ENCODE data around the gene PCSK6.

PCSK6 gene

DNA sequence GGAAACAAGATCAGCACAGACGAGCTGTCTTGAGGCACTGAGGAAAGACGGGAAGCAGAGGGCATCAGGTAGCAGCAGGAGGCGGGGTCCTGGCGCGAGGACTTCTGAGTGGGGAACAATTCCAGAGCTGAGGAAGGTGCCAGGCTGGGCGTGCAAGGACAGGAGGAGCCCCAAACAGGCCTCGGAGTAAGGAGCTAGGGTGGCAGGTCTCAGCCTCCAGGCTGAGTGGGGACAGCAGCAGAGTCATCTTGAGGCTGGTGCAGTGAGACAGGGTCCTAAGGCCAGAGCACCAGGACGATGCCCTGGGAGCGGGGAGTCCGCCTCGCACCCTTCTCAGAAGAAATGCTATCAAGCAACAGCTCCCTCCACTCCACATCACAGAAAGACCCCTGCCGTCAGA is 78.4 kb downstream of the PCSK6 start:
- no peaks in the 10 kb centered on the region for H3K36me3 Mint-ChIP-seq (ENCODE audit: low read depth)
- TF ChIP-seq, protein P1, sequence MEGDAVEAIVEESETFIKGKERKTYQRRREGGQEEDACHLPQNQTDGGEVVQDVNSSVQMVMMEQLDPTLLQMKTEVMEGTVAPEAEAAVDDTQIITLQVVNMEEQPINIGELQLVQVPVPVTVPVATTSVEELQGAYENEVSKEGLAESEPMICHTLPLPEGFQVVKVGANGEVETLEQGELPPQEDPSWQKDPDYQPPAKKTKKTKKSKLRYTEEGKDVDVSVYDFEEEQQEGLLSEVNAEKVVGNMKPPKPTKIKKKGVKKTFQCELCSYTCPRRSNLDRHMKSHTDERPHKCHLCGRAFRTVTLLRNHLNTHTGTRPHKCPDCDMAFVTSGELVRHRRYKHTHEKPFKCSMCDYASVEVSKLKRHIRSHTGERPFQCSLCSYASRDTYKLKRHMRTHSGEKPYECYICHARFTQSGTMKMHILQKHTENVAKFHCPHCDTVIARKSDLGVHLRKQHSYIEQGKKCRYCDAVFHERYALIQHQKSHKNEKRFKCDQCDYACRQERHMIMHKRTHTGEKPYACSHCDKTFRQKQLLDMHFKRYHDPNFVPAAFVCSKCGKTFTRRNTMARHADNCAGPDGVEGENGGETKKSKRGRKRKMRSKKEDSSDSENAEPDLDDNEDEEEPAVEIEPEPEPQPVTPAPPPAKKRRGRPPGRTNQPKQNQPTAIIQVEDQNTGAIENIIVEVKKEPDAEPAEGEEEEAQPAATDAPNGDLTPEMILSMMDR (IDR thresholded peaks at IDR 0.05; ENCODE audit: unreplicated experiment in 3 of 3): no peak
- no peaks in the 10 kb centered on the region for H3K9me3 Mint-ChIP-seq
- no peaks in the 10 kb centered on the region for H3K4me1 Mint-ChIP-seq
- H3K4me3 Mint-ChIP-seq: no peak overlapping the region
- H3K27me3 Mint-ChIP-seq (ENCODE audit: low read depth): peaks cover 21% of the 10 kb centered on the region
- H3K27ac Mint-ChIP-seq: no peak overlapping the region

DNA sequence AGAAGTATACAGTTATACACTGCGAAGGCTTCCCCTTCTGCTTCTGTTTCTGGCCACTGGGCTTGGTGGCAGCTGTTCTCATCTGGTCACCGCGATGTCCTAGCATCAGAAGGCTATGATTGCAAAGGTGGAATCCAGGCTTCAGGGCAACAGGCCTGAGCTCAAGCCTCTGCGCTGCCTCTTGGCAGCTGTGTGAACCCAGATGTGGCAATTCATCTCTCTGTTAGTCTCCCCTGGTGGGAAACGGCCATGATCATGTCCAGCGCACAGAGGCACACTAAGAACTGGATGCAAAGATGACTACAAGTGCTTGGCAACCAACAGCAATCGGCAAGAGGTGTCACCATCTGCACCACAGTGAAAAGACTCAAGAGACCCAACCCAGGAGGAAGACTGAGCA is 78.9 kb downstream of the PCSK6 start:
- H3K27ac Mint-ChIP-seq: no peak overlapping the region
- H3K4me1 Mint-ChIP-seq: no peaks in the 10 kb centered on the region
- H3K9me3 Mint-ChIP-seq: no peaks in the 10 kb centered on the region
- no peaks in the 10 kb centered on the region for H3K36me3 Mint-ChIP-seq (ENCODE audit: low read depth)
- H3K4me3 Mint-ChIP-seq: no peak overlapping the region
- H3K27me3 Mint-ChIP-seq (ENCODE audit: low read depth): peaks cover 21% of the 10 kb centered on the region
- TF ChIP-seq, protein P1 (IDR thresholded peaks at IDR 0.05; ENCODE audit: unreplicated experiment in 3 of 3): no peak

DNA sequence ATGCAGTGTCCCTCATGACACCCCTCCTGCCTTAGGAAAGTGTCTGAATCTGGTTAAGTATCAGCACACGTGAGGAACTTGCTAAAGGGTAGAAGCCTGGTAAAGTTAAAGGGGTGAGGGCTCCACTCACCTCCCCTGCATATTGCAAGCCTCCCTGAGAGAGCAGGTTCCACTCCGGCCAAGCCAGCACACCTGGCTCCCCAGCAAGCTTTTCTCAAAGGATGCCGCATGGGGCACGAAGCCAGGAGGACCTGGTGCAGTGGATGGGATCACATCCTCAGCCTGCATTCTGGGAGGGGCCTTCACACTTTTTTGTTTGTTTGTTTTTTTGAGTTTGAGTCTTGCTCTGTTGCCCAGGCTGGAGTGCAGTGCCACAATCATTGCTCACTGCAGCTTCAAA is 79.9 kb downstream of the PCSK6 start:
- TF ChIP-seq, protein P1 (IDR thresholded peaks at IDR 0.05; ENCODE audit: unreplicated experiment in 3 of 3): no peak
- H3K4me1 Mint-ChIP-seq: no peaks in the 10 kb centered on the region
- H3K36me3 Mint-ChIP-seq (ENCODE audit: low read depth): no peaks in the 10 kb centered on the region
- no peak overlapping the region for H3K27ac Mint-ChIP-seq
- no peak overlapping the region for H3K4me3 Mint-ChIP-seq
- peaks cover 21% of the 10 kb centered on the region for H3K27me3 Mint-ChIP-seq (ENCODE audit: low read depth)
- no peaks in the 10 kb centered on the region for H3K9me3 Mint-ChIP-seq

DNA sequence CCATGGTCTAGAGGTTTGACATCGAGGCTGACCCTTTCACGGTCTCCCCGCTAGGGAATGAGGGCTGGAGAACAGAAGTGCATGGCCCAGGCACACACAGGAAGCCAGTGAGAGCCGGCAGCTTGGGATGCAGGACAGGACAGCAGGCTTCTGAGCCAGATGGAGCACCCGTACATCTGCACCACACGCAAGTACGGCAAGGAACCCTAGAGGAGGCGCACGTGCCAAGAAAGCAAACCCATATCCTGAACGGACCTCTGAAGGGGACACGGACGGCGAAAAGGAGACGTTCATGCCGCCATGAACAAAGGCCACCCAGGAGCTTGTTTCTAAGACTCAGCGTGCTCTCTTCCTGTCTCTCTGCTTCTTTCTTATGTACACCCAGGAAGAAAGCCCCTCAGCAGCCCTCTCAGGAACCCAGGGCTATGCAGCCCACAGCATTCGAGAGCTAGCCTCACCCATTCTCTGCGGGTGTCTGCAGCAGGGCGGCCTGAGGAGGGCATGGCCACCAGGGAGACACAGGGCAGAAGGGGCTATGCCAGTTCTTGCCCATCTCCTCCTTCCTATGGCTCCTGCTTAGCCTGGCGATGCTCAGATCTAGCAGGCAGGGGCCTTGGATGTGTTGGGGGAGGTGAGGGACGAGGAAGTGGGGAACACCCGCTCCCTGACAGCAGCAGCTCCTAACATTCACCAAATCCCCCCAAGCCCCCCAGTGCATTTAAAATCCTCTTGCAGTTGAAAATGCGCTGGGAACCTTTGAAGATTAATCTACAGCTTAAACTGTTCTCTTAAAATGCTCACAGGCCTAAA is 81.3 kb downstream of the PCSK6 start:
- H3K4me3 Mint-ChIP-seq: no peak overlapping the region
- no peaks in the 10 kb centered on the region for H3K36me3 Mint-ChIP-seq (ENCODE audit: low read depth)
- peaks cover 21% of the 10 kb centered on the region for H3K27me3 Mint-ChIP-seq (ENCODE audit: low read depth)
- H3K27ac Mint-ChIP-seq: no peak overlapping the region
- TF ChIP-seq, protein P1 (IDR thresholded peaks at IDR 0.05; ENCODE audit: unreplicated experiment in 3 of 3): no peak
- no peaks in the 10 kb centered on the region for H3K9me3 Mint-ChIP-seq
- no peaks in the 10 kb centered on the region for H3K4me1 Mint-ChIP-seq

DNA sequence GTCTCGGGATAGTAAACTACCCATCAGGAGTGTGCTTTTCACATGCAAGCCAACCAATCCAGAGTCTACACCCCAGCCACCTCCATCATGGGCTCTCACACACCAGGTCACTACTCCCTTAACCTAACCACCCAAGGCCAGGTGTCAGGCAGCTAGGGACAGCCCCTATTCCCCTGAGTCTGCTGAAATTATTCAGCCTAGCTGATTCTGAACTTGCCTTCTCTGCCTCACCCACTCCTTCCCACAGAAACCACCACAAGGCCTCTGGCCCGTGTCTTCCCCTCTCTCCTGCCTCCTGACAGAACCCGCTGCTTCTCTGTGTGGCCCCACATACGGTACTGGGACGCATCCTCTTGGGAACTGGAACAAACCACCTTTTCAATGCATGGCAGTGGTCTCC is 82.1 kb downstream of the PCSK6 start:
- Mint-ChIP-seq H3K36me3 (ENCODE audit: low read depth) (no peaks in the 10 kb centered on the region), H3K27ac (no peak overlapping the region), H3K4me1 (no peaks in the 10 kb centered on the region), H3K9me3 (no peaks in the 10 kb centered on the region), H3K27me3 (ENCODE audit: low read depth) (peaks cover 21% of the 10 kb centered on the region), H3K4me3 (no peak overlapping the region)
- TF ChIP-seq, protein P1 (IDR thresholded peaks at IDR 0.05; ENCODE audit: unreplicated experiment in 3 of 3): no peak

Measured in nephron (organoid).